Skeletal muscle tissue (tissue), 4 donors: ENCODE measurements around the gene HS2ST1. TPM values are rescaled to one million over a fixed set of nuclear protein-coding genes. Genes with fewer than 3 reads are reported as not detected.

Experiments
- H3K27ac ChIP-seq: one replicate; pipeline ENCODE4 v1.7.0; 2013; ENCODE audit warnings: mild to moderate bottlenecking, low read depth, low read length, inconsistent platforms
- H3K27me3 ChIP-seq, 3 donors: one replicate each; pipeline ENCODE4 v1.7.0; 2013; ENCODE audit warnings: low read length in 3 of 3; ENCODE audit not compliant: control insufficient read depth in 3 of 3, insufficient read depth in 3 of 3
- H3K36me3 ChIP-seq, 3 donors: one replicate each; pipeline ENCODE4 v1.7.0; 2013; ENCODE audit warnings: low read length in 3 of 3; ENCODE audit not compliant: control insufficient read depth in 3 of 3, insufficient read depth in 3 of 3
- H3K4me1 ChIP-seq, 3 donors: one replicate each; pipeline ENCODE4 v1.7.0; 2013; ENCODE audit warnings: low read length in 3 of 3, mild to moderate bottlenecking in 3 of 3; ENCODE audit not compliant: control insufficient read depth in 3 of 3, insufficient read depth in 3 of 3
- H3K4me3 ChIP-seq, 3 donors: one replicate each; pipeline ENCODE4 v1.7.0; 2013; ENCODE audit warnings: low read length in 3 of 3
- H3K9ac ChIP-seq, 3 donors: one replicate each; pipeline ENCODE4 v1.7.0; 2013; ENCODE audit warnings: low read length in 3 of 3, mild to moderate bottlenecking in 3 of 3, moderate library complexity in 2 of 3, low read depth in 1 of 3
- H3K9me3 ChIP-seq, 3 donors: one replicate each; pipeline ENCODE4 v1.7.0; 2013; ENCODE audit warnings: low read length in 3 of 3; ENCODE audit not compliant: control insufficient read depth in 3 of 3
- total RNA-seq: library from RNA; depleted of rRNA; stranded (reverse); fragments of >200 nt; gene quantifications from one replicate; pipeline ENCODE4 v1.2.3, GENCODE V29; 2014
- donor health status: Osteomylitis.

HS2ST1 gene
- total RNA-seq, 1 donor from 2014 or later, result 9.9 TPM

DNA sequence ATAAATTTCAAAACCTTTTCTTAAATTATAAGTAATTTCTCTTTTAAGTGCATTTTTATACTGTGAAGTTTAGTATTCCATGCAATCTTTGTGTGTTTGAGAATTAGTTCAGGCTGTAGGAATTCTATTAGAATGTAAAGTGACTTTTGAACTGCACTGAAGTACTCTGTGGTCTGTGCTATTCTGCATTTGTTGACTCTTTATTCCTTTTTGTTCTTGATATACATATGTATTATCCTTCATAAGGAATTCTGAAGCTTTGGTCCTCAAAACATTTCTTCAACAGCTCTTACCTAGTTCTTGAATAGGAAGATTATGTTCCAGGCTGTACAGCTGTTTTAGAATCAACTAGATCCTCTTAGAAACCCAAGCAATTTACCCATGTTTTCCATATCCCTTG lies 158.0 kb downstream of the HS2ST1 start:
- Histone ChIP-seq H3K9me3 (no peaks in the 10 kb centered on the region), H3K36me3 (no peaks in the 10 kb centered on the region), H3K4me1 (no peaks in the 10 kb centered on the region), H3K9ac (no peak overlapping the region), H3K4me3 (no peak overlapping the region), H3K27me3 (no peaks in the 10 kb centered on the region), H3K27ac (no peak overlapping the region)

DNA sequence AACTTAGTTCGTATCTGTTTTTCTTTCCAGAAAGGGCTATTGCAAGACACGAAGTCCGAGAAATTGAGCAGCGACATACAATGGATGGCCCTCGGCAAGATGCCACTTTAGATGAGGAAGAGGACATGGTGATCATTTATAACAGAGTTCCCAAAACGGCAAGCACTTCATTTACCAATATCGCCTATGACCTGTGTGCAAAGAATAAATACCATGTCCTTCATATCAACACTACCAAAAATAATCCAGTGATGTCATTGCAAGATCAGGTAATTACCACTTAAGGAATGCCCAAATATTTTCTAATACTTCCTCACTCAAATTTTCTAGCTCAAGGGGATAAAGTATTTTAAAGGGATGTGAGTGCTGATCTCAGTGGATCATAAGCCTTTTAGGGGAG lies 158.5 kb downstream of the HS2ST1 start:
- Histone ChIP-seq H3K4me3 (no peak overlapping the region), H3K27me3 (no peaks in the 10 kb centered on the region), H3K9me3 (no peaks in the 10 kb centered on the region), H3K27ac (no peak overlapping the region), H3K4me1 (no peaks in the 10 kb centered on the region), H3K9ac (no peak overlapping the region), H3K36me3 (no peaks in the 10 kb centered on the region)

DNA sequence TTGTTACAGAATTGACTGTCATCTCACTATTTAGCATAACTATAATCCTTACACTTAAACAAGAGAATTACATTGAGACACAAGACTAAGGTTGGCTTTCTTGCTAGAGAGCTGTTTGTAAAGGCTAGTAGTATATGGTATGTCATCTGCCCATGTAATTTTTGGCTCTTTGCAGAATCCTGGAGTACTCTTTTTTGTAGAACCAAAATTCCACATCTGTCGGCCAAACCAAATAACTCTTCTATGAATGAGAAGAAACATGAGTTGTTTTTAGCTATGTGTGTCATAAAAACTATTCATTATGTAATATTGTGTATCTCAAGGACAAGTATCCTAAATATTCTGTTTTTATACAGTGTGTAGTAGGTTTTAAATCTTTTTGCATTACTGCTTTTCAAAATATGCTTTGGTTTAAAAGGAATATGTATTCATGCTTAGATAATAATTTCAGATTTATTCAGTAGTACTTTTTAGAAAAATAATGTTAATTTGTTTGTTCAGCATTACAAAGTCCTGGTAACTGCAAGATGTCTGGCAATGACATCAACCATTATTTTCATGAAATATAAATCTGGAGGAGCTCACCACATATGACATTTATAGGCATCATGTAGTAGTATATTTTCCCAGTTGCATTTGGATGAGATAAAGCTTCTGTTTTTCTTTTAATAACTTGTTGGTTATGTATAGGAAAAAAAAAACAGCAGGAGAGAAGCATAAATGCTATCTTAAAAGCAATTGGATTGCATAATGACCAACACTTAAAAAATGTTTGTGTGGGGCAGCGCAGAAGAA lies 159.8 kb downstream of the HS2ST1 start:
- Histone ChIP-seq H3K27ac (no peak overlapping the region), H3K4me3 (no peak overlapping the region), H3K27me3 (no peaks in the 10 kb centered on the region), H3K4me1 (no peaks in the 10 kb centered on the region), H3K9me3 (no peaks in the 10 kb centered on the region), H3K9ac (no peak overlapping the region), H3K36me3 (no peaks in the 10 kb centered on the region)

DNA sequence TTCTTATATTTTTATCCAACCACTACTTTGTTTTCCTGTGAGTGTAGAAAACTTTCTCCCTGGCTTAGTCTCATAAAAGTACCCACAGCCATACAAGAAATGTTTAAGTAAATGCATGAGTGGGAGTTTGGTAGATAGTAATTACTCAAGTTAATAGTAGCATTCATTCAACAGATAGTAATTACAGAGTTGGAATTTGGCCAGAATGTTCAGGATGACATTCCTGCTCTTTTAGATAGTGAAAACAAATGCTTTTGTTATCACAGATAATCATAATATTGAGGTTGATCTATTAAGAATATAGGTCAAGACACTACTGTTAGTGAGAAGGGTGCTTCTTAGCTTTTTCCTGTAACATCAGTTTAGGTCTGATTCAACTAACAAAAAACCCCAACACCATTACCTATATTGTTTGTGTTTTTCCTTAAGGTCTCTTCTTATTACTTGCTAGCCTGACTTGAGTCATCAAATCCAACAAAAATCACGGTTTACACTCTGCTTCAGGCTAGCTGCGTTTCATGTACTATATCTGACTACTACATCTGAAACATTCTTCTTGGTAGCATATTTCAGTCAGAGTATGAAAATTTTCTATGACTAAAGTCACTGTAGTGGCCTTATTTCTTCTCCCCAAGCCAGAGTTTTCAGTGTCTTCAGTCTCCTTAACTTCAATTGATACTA lies 163.7 kb downstream of the HS2ST1 start:
- Histone ChIP-seq H3K36me3 (no peaks in the 10 kb centered on the region), H3K4me3 (no peak overlapping the region), H3K4me1 (no peaks in the 10 kb centered on the region), H3K27me3 (no peaks in the 10 kb centered on the region), H3K27ac (no peak overlapping the region), H3K9me3 (no peaks in the 10 kb centered on the region), H3K9ac (no peak overlapping the region)

DNA sequence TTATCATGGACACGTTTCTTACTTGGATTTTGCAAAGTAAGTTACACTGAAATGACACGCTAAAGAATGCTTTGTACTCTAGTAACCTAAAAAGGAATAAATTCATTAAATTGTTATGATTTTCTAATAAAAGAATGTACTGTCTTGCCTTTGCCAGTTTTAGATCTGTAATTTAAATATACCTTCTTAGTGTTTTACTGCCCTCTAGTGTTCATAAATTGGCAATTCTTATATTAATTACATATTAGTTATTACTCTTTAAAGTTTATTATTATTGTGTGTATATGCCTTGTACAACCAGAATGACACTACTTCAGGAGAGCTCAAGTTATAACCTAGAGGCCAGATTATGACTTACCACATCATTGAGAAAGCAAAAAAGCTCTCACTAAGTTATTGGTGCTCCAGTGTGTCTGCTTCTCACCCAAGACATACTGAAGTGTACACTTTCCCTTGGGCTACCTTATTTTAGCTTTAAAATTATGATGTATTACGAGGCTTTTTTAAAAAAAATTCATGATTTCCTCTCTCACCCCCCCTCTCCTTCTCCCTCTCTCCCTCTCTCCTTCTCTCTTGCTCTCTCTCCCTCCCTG lies 169.9 kb downstream of the HS2ST1 start:
- H3K36me3 ChIP-seq, result no peaks in the 10 kb centered on the region
- H3K4me1 ChIP-seq, result no peaks in the 10 kb centered on the region
- no peak overlapping the region for H3K9ac ChIP-seq
- no peaks in the 10 kb centered on the region for H3K27me3 ChIP-seq
- no peak overlapping the region for H3K27ac ChIP-seq
- H3K9me3 ChIP-seq, result no peaks in the 10 kb centered on the region
- H3K4me3 ChIP-seq, result no peak overlapping the region

DNA sequence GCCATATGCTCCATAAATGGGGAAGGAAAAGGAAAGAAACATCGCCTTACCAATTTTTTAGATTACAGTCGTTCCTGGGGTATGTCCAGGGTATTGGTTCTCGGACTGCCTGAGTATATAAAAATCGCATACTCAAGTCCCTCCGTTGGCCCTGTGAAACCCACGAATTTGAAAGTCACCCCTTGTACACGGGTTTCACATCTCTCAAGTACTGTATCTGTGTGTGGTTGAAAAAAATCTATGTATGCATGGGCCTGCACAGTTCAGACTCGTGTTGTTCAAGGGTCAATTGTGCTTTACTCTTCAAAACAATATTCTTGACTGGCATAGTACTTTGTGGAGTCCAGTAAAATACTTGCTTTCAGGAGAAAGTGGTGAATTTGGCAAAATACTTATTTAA lies 171.7 kb downstream of the HS2ST1 start:
- no peak overlapping the region for H3K27ac ChIP-seq
- no peaks in the 10 kb centered on the region for H3K9me3 ChIP-seq
- H3K4me1 ChIP-seq, result no peaks in the 10 kb centered on the region
- no peaks in the 10 kb centered on the region for H3K36me3 ChIP-seq
- no peak overlapping the region for H3K4me3 ChIP-seq
- H3K9ac ChIP-seq, result no peak overlapping the region
- H3K27me3 ChIP-seq, result no peaks in the 10 kb centered on the region

DNA sequence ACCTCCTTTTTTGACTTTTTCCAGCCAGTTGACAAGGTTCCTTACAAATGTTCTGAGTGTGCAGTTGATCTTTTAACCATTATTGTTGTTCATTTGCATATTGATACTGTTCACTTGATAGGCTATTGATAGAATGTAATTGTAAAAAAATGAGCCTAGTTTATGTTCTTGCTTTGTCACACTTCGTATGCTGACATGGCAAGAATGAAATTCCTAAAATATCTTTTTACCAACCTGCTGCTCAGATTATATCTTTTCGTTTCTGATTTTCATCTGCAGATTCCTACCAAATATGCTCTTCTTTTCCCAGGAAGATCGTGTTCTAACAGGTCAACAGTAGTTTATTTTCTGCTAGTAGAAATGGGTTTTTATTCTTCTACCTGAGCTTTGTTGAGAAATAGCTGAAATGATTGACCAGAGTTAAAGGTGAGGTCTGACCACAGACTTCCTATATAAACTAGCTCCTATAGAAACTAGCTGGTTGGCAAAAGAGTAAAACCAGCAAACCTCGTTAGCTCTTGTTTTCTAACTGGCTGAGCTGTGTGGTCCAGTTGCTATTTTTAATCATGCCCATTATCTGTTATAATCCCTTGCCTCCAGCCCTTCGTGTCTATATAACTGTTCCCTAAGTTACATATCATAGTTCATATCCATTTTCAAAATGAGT lies 174.8 kb downstream of the HS2ST1 start:
- H3K9ac ChIP-seq, result no peak overlapping the region
- no peaks in the 10 kb centered on the region for H3K4me1 ChIP-seq
- no peak overlapping the region for H3K27ac ChIP-seq
- H3K9me3 ChIP-seq, result no peaks in the 10 kb centered on the region
- H3K36me3 ChIP-seq, result no peaks in the 10 kb centered on the region
- H3K4me3 ChIP-seq, result no peak overlapping the region
- H3K27me3 ChIP-seq, result no peaks in the 10 kb centered on the region

DNA sequence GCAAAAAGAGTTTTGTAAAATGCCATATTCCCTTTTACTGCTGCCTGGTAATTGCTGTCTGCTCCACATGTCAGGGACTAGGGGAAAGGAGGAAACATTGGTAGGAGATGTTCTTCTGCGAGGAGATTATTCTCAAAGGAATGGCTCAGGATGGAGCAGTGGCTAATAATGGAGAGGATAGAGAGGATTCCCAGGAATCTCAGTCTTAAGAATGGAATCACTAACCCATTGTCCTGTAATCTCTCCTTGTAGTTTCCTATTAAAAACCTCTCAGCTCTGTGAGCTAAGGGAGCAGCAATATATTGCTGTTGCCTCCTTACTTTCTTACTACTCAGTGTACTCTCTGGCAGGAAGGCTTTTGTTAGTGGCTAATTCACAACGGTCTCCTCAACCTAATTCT lies 175.4 kb downstream of the HS2ST1 start:
- Histone ChIP-seq H3K36me3 (no peaks in the 10 kb centered on the region), H3K9ac (no peak overlapping the region), H3K27ac (no peak overlapping the region), H3K4me1 (no peaks in the 10 kb centered on the region), H3K9me3 (no peaks in the 10 kb centered on the region), H3K27me3 (no peaks in the 10 kb centered on the region), H3K4me3 (no peak overlapping the region)

DNA sequence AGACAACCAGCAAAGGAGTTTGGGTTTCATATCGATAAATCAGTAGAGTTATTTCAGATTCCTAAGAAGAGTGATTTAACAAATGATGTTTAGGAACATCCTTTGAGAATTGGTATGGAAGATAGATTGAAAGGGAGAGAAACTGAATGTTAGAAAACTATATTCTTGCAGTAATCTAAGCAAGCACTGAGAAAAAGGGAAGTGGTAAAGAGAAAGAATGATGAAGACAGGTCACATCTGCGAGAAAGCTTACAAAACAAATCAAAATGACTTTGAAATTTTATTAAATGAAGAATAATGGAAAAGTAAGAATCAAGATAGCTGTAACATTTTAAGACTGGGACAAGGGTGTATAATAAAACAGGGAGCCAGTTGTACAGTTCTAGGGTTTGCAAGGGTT lies 177.0 kb downstream of the HS2ST1 start:
- Histone ChIP-seq H3K27ac (no peak overlapping the region), H3K27me3 (no peaks in the 10 kb centered on the region), H3K4me1 (no peaks in the 10 kb centered on the region), H3K9ac (no peak overlapping the region), H3K36me3 (no peaks in the 10 kb centered on the region), H3K4me3 (no peak overlapping the region), H3K9me3 (no peaks in the 10 kb centered on the region)

DNA sequence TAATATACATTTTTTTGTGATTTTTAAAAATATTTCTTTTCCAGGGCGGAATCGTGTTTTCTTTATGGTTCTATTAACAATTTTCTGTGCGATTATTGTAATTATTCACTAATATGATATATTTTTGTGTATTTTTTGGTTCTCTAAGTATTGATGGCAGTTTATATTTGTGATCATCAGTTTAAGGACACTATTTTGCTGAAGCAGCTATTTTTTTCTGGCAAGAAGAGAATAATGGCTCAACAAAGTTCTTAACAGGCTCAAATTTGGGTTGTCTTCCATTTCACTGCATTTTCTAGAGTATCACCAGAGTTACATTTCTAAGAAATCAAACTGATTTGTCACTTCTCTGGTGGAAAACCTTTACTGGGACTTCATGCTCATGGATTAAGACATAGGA lies 178.4 kb downstream of the HS2ST1 start:
- H3K36me3 ChIP-seq, result no peaks in the 10 kb centered on the region
- no peaks in the 10 kb centered on the region for H3K4me1 ChIP-seq
- no peaks in the 10 kb centered on the region for H3K27me3 ChIP-seq
- H3K9me3 ChIP-seq, result no peaks in the 10 kb centered on the region
- no peak overlapping the region for H3K27ac ChIP-seq
- H3K9ac ChIP-seq, result no peak overlapping the region
- no peak overlapping the region for H3K4me3 ChIP-seq
